HEK293 (cell line): ENCODE results near the gene KDM6A.

ENCODE experiments used
- CTCF ChIP-seq: fragments of 450-650 bp; formaldehyde crosslinking; IDR thresholded peaks from 2 replicates; pipeline ENCODE4 v1.5.1; 2016; ENCODE audit warnings: missing biosample characterization, missing genetic modification characterization
- ZNF138 ChIP-seq: fragments of 450-650 bp; formaldehyde crosslinking; IDR thresholded peaks from 2 replicates; pipeline ENCODE4 v1.5.1; 2016; ENCODE audit warnings: missing biosample characterization, missing genetic modification characterization, borderline replicate concordance

DNA sequence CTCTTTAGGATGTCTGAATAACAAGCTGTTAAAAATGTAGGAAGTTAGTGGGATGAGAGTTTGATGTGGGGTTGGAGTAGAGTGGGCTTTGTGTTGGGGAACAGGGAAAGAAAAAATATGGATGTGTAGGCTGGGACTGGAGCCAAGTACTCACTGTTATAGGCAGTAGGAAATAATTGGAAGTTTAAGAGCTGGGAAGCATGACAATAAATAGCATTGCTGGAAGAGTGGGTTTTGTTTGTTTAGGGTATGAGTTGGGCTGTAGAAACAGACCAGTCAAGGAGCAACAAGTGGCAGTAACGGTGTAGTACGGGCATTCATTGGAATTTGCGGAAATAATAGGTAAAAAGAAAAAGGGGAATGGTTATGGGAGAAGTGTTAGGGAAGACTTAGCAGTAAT is 81.6 kb downstream of the KDM6A start:
- TF ChIP-seq ZNF138 (no peak), CTCF (no peak)
